Esophagus squamous epithelium (tissue), 5 donors: Measurements from ENCODE around the gene ZNF319. TPM values are rescaled to one million over a fixed set of nuclear protein-coding genes. Genes with fewer than 3 reads are reported as not detected.

Source experiments
- DNase-seq: peaks from one replicate; lab custom pipeline; 2025; lab: John Stamatoyannopoulos, UW
- H3K27ac ChIP-seq, 4 donors: fragments of 200-600 bp; sonication (generic); one replicate each; pipeline ENCODE4 v1.5.1; 2016 to 2019; ENCODE audit warnings: mild to moderate bottlenecking in 1 of 4
- H3K27me3 ChIP-seq, 4 donors: fragments of 200-600 bp; sonication (generic); 1 replicate in 3 of 4; 2 replicates in 1 of 4; pipeline versions ENCODE4 v1.5.1 to v1.6.0; 2017 to 2021; ENCODE audit warnings: antibody characterized with exemption in 1 of 4
- H3K36me3 ChIP-seq, 3 donors: fragments of 200-600 bp; sonication (generic); one replicate each; pipeline ENCODE4 v1.5.1; 2016 to 2019
- H3K4me1 ChIP-seq, 3 donors: fragments of 200-600 bp; sonication (generic); one replicate each; pipeline ENCODE4 v1.5.1; 2017 to 2019
- H3K4me3 ChIP-seq, 4 donors: fragments of 200-600 bp; sonication (generic); 1 replicate in 3 of 4; 2 replicates in 1 of 4; pipeline ENCODE4 v1.5.1; 2016 to 2019; ENCODE audit warnings: mild to moderate bottlenecking in 2 of 4, moderate library complexity in 1 of 4
- H3K9me3 ChIP-seq, 3 donors: fragments of 200-600 bp; sonication (generic); one replicate each; pipeline ENCODE4 v1.5.1; 2016 to 2019
- CTCF ChIP-seq, 6 experiments: fragments of 450-650 bp in 4 of 6; fragments of 200-600 bp in 2 of 6; sonication (generic) in 2 of 6; IDR thresholded peaks; one replicate each; pipeline ENCODE4 v1.5.1; 2016 to 2019; ENCODE audit warnings: antibody characterized with exemption in 6 of 6, mild to moderate bottlenecking in 4 of 6, moderate library complexity in 4 of 6
- POLR2A ChIP-seq, 4 donors: fragments of 450-650 bp; IDR thresholded peaks; one replicate each; pipeline ENCODE4 v1.6.1; 2017; ENCODE audit warnings: antibody characterized with exemption in 4 of 4, mild to moderate bottlenecking in 4 of 4, moderate library complexity in 3 of 4
- WGBS, 2 donors: methylation state at CpG; one replicate each; pipeline ENCODE4 v1.1.5; 2018; 5-methylcytosine and 5-hydroxymethylcytosine counted together
- intact Hi-C: fragments of 100-400 bp; cut with DNase I; formaldehyde crosslinking; loops from one replicate; pipeline ENCODE4 v1.15.0; 2022
- total RNA-seq, 4 donors: library from RNA; depleted of rRNA; stranded (reverse); fragments of >200 nt; gene quantifications; one replicate each; pipeline ENCODE4 v1.1.0, GENCODE V29; 2016
- donor health status: DM: yes; HTN: yes; CAD: no.

The ZNF319 gene
- total RNA-seq, 4 donors from 2014 or later = 1.5 to 5.1 (median 2.6) TPM

GRCh38 chr16:58037365-58038057, 37.0 kb upstream of the ZNF319 start:
- intact Hi-C loops = no loop called here
- H3K4me1 ChIP-seq = peaks cover 0 to 22% (median 0%) of the 10 kb centered on the region in 3 donors
- DNase-seq = no peak
- TF ChIP-seq POLR2A (IDR thresholded peaks at IDR 0.05) (no peak), CTCF (IDR thresholded peaks at IDR 0.05) (no peak)
- H3K9me3 ChIP-seq = no peaks in the 10 kb centered on the region
- H3K4me3 ChIP-seq = no peak overlapping the region
- WGBS, 2 donors = 94 to 96% methylated on average over 7 to 11 of the region's 16 CpGs
- peaks cover 0 to 50% (median 3%) of the 10 kb centered on the region in 3 donors for H3K36me3 ChIP-seq
- no peak overlapping the region for H3K27ac ChIP-seq
- H3K27me3 ChIP-seq = no peaks in the 10 kb centered on the region

- Histone ChIP-seq H3K4me3 (no peak overlapping the region), H3K4me1 (peaks cover 0 to 28% (median 0%) of the 10 kb centered on the region in 3 donors), H3K27me3 (no peaks in the 10 kb centered on the region), H3K9me3 (no peaks in the 10 kb centered on the region), H3K36me3 (peaks cover 0 to 45% (median 3%) of the 10 kb centered on the region in 3 donors), H3K27ac (no peak overlapping the region)
- WGBS, 2 donors = 92 to 97% methylated on average over 6 of the region's 6 CpGs
- no peak for DNase-seq
- TF ChIP-seq CTCF (IDR thresholded peaks at IDR 0.05) = no peak
- no peak for TF ChIP-seq POLR2A (IDR thresholded peaks at IDR 0.05)
- intact Hi-C loops = no loop called here
These were observed 36.5 kb upstream of the ZNF319 start for GRCh38 chr16:58036943-58037342.

GRCh38 chr16:58035356-58036170, 35.1 kb upstream of the ZNF319 start:
- intact Hi-C loops = no loop called here
- no peak for DNase-seq
- Histone ChIP-seq H3K36me3 (peaks cover 0 to 32% (median 3%) of the 10 kb centered on the region in 3 donors), H3K4me3 (no peak overlapping the region), H3K4me1 (peaks cover 0 to 42% (median 0%) of the 10 kb centered on the region in 3 donors), H3K9me3 (no peaks in the 10 kb centered on the region), H3K27me3 (no peaks in the 10 kb centered on the region), H3K27ac (no peak overlapping the region)
- WGBS, 2 donors = 86 to 91% methylated on average over 4 to 9 of the region's 14 CpGs
- TF ChIP-seq CTCF (IDR thresholded peaks at IDR 0.05) = no peak

GRCh38 chr16:58034774-58035173, 34.3 kb upstream of the ZNF319 start:
- peaks cover 0 to 24% (median 3%) of the 10 kb centered on the region in 3 donors for H3K36me3 ChIP-seq
- no peaks in the 10 kb centered on the region for H3K27me3 ChIP-seq
- no peak for DNase-seq
- no peak overlapping the region for H3K4me3 ChIP-seq
- H3K27ac ChIP-seq = no peak overlapping the region
- peaks cover 0 to 44% (median 0%) of the 10 kb centered on the region in 3 donors for H3K4me1 ChIP-seq
- H3K9me3 ChIP-seq = no peaks in the 10 kb centered on the region
- 57 to 88% methylated on average over 1 to 11 of the region's 11 CpGs for WGBS, 2 donors
- no peak for TF ChIP-seq CTCF (IDR thresholded peaks at IDR 0.05)
- no peak for TF ChIP-seq POLR2A (IDR thresholded peaks at IDR 0.05)
- intact Hi-C loops = no loop called here
